Adrenal gland (tissue), 12 donors: Measurements from ENCODE around the gene OAT. TPM values are rescaled to one million over a fixed set of nuclear protein-coding genes. Genes with fewer than 3 reads are reported as not detected.

Source experiments
- DNase-seq, 7 donors: peaks; one replicate each; pipeline ENCODE4 v3.0.0-alpha.2; 2019 to 2020
- H3K27ac ChIP-seq, 5 donors: fragments of 200-600 bp; sonication (generic) in 4 of 5; 1 replicate in 3 of 5; 2 replicates in 2 of 5; pipeline versions ENCODE4 v1.5.1 to v1.8.0; 2016 to 2020; ENCODE audit warnings: mild to moderate bottlenecking in 1 of 5
- H3K27me3 ChIP-seq: fragments of 200-600 bp; 2 replicates; pipeline ENCODE4 v1.8.0; 2021
- H3K36me3 ChIP-seq, 2 donors: fragments of 200-600 bp; replicated peaks in 1 of 2; 1 replicate in 1 of 2; 2 replicates in 1 of 2; pipeline versions ENCODE4 v1.5.1 to v1.8.0; 2018 to 2022
- H3K4me1 ChIP-seq, 2 donors: fragments of 200-600 bp; replicated peaks in 1 of 2; 1 replicate in 1 of 2; 2 replicates in 1 of 2; pipeline versions ENCODE4 v1.5.1 to v1.8.0; 2018 to 2021
- H3K4me3 ChIP-seq, 4 donors: fragments of 200-600 bp; sonication (generic) in 3 of 4; one replicate each; pipeline ENCODE4 v1.5.1; 2016 to 2018
- H3K9me3 ChIP-seq, 3 donors: fragments of 200-600 bp; sonication (generic) in 1 of 3; replicated peaks in 1 of 3; 1 replicate in 2 of 3; 2 replicates in 1 of 3; pipeline versions ENCODE4 v1.5.1 to v1.8.0; 2016 to 2021
- POLR2A ChIP-seq, 2 donors: fragments of 450-650 bp; IDR thresholded peaks; one replicate each; pipeline ENCODE4 v1.6.1; 2017; ENCODE audit warnings: antibody characterized with exemption in 2 of 2, mild to moderate bottlenecking in 2 of 2, moderate library complexity in 1 of 2
- WGBS, 4 donors: extraction: QIAGEN DNeasy Blood & Tissue Kit in 2 of 4; methylation state at CpG; one replicate each; pipeline versions ENCODE4 v1.1.5 to v1.1.7; 2013 to 2017; 5-methylcytosine and 5-hydroxymethylcytosine counted together
- intact Hi-C, 2 donors: fragments of 100-400 bp; cut with DNase I; formaldehyde crosslinking; loops; one replicate each; pipeline versions ENCODE4 v1.14.1 to v1.15.0; 2022 to 2023
- polyA plus RNA-seq, 3 donors: library from polyadenylated mRNA; stranded (reverse); fragments of 200-250 nt in 2 of 3; fragments of 350-450 nt in 1 of 3; fragmentation: Illumina TruSeq in 1 of 3; extraction: RNeasy Lipid Tissue Mini Kit (QIAGEN cat#74804) in 1 of 3; gene quantifications; one replicate each; pipeline ENCODE4 v1.2.3, GENCODE V29; 2013 to 2014
- total RNA-seq, 9 donors: library from RNA; depleted of rRNA in 4 of 9; stranded (reverse); fragments of >200 nt in 4 of 9; fragments of 120-200 nt in 1 of 9; fragmentation: NEBNext Ultra II Directional in 1 of 9; extraction: Animal tissue kit (Norgen Biotek cat#: 25700) in 1 of 9; gene quantifications; one replicate each; pipeline versions ENCODE4 v1.1.0 to v1.2.4, GENCODE V29; 2013 to 2023
- TF ChIP-seq, protein P1 (sequence below), 6 experiments: fragments of 450-650 bp in 4 of 6; fragments of 200-600 bp in 2 of 6; sonication (generic) in 1 of 6; IDR thresholded peaks; 1 replicate in 5 of 6; 2 replicates in 1 of 6; pipeline versions ENCODE4 v1.5.1 to v1.8.0; 2016 to 2021; ENCODE audit warnings: antibody characterized with exemption in 6 of 6, mild to moderate bottlenecking in 2 of 6, moderate library complexity in 1 of 6
- donor health status: healthy with polysubstance abuse.
- donor health status: Bipolar disorder and iron deficiency.
- donor health status: DM: yes; HTN: yes; CAD: no.
- donor health status: DM: no; HTN: no; CAD: no.
- donor health status: DM: no; HTN: no; CAD: no.
- donor health status: DM: yes; HTN: yes; CAD: no.

OAT gene
- total and polyA plus RNA-seq, 12 donors, result 39.7 to 244 (median 159) TPM

- intact Hi-C loops, result no loop called here
- TF ChIP-seq POLR2A (IDR thresholded peaks at IDR 0.05), result no peak
- TF ChIP-seq, protein P1, sequence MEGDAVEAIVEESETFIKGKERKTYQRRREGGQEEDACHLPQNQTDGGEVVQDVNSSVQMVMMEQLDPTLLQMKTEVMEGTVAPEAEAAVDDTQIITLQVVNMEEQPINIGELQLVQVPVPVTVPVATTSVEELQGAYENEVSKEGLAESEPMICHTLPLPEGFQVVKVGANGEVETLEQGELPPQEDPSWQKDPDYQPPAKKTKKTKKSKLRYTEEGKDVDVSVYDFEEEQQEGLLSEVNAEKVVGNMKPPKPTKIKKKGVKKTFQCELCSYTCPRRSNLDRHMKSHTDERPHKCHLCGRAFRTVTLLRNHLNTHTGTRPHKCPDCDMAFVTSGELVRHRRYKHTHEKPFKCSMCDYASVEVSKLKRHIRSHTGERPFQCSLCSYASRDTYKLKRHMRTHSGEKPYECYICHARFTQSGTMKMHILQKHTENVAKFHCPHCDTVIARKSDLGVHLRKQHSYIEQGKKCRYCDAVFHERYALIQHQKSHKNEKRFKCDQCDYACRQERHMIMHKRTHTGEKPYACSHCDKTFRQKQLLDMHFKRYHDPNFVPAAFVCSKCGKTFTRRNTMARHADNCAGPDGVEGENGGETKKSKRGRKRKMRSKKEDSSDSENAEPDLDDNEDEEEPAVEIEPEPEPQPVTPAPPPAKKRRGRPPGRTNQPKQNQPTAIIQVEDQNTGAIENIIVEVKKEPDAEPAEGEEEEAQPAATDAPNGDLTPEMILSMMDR (IDR thresholded peaks at IDR 0.05), result no peak
- H3K4me1 ChIP-seq, result no peaks in the 10 kb centered on the region
- no peak overlapping the region for H3K4me3 ChIP-seq
- no peaks in the 10 kb centered on the region for H3K36me3 ChIP-seq
- no peak overlapping the region for H3K27ac ChIP-seq
- DNase-seq, result no peak
- 88 to 96% (median 91%) methylated on average over 4 of the region's 4 CpGs for WGBS, 4 donors
- H3K27me3 ChIP-seq, result no peaks in the 10 kb centered on the region
- H3K9me3 ChIP-seq, result no peaks in the 10 kb centered on the region
Measured at GRCh38 chr10:124367414-124367813, 51.3 kb downstream of the OAT start.

- TF ChIP-seq, protein P1 (IDR thresholded peaks at IDR 0.05), result no peak
- no peak for TF ChIP-seq POLR2A (IDR thresholded peaks at IDR 0.05)
- no peaks in the 10 kb centered on the region for H3K4me1 ChIP-seq
- 61 to 78% (median 70%) methylated on average over 4 to 7 of the region's 7 CpGs for WGBS, 4 donors
- no peak for DNase-seq
- H3K4me3 ChIP-seq, result no peak overlapping the region
- intact Hi-C loops, result no loop called here
- H3K9me3 ChIP-seq, result no peaks in the 10 kb centered on the region
- H3K27ac ChIP-seq, result no peak overlapping the region
- H3K27me3 ChIP-seq, result no peaks in the 10 kb centered on the region
- no peaks in the 10 kb centered on the region for H3K36me3 ChIP-seq
Measured at GRCh38 chr10:124366825-124367224, 51.9 kb downstream of the OAT start.

DNA sequence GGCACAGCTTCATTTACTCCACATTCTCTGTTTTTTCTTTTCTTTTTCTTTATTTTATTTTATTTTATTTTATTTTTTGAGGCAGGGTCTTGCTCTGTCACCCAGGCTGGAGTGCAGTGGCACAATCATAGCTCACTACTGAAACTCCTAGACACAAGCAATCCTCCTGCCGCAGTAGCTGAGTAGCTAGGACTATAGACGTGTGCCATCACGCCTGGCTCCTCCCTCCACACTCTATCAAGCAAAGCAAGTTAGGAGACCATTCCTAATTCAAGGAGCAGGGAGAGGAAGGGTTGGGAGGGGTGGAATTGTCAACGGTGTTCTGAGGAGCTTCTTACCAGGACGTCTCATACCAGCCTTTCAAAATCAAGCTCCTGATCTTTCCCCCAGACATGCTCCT lies 52.4 kb downstream of the OAT start:
- 75 to 81% (median 78%) methylated on average over 5 of the region's 5 CpGs for WGBS, 4 donors
- DNase-seq, result no peak
- intact Hi-C loops, result no loop called here
- TF ChIP-seq, protein P1 (IDR thresholded peaks at IDR 0.05), result no peak
- TF ChIP-seq POLR2A (IDR thresholded peaks at IDR 0.05), result no peak
- no peaks in the 10 kb centered on the region for H3K4me1 ChIP-seq
- no peaks in the 10 kb centered on the region for H3K36me3 ChIP-seq
- H3K9me3 ChIP-seq, result no peaks in the 10 kb centered on the region
- H3K27me3 ChIP-seq, result no peaks in the 10 kb centered on the region
- no peak overlapping the region for H3K27ac ChIP-seq
- H3K4me3 ChIP-seq, result no peak overlapping the region

- DNase-seq, result no peak
- TF ChIP-seq, protein P1 (IDR thresholded peaks at IDR 0.05), result no peak
- TF ChIP-seq POLR2A (IDR thresholded peaks at IDR 0.05), result no peak
- 84 to 92% (median 88%) methylated on average over 5 of the region's 5 CpGs for WGBS, 4 donors
- Histone ChIP-seq H3K9me3 (no peaks in the 10 kb centered on the region), H3K27ac (no peak overlapping the region), H3K27me3 (no peaks in the 10 kb centered on the region), H3K4me3 (no peak overlapping the region), H3K4me1 (no peaks in the 10 kb centered on the region), H3K36me3 (no peaks in the 10 kb centered on the region)
- intact Hi-C loops, result no loop called here
Measured at GRCh38 chr10:124364674-124365073, 54.0 kb downstream of the OAT start.
